ENCODE data around the gene PTPRD. TPM values are rescaled to one million over a fixed set of nuclear protein-coding genes. Genes with fewer than 3 reads are reported as not detected.

PTPRD gene
- total and polyA plus RNA-seq, 9 donors: 16.2 to 231 (median 85.8) TPM

DNA sequence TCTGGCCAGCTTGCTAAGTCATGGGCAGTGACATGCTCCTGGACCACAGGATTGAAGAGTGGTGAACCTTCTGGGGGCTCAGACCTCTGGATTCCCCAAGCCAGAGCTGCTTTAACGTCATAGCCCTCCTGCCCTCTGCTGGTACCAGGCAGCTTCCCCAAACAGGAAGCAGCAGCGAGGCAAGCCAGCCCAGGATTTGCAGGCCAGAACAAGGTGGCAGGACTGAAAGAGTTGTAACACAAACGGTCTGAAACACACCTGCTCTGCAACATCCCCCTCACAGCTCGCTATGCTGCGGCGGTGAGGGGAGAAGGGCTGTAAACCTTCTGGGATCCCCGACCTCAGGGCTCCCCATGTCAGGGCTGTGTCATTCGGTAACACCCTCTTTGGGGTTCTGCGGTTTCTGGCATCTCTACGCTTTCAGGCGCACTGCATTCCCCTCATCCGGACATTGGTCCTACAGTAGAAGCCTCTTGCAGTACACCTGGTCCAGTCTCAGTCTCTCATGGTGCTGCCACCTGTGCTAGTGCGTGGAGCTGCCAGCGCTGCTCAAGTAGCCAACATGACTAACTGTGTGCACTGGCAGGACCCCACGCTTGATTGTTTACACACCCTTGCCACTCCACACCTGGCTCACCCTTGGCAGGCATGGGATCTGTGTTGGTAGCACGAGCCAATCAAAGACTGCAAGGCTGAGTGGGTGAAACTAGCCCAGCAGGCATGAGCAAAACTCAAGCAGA, 893.3 kb downstream of the PTPRD start:
- TF ChIP-seq EP300 (IDR thresholded peaks at IDR 0.05) (no peak), POLR2A (IDR thresholded peaks at IDR 0.05) (no peak)
- TF ChIP-seq, protein P1, sequence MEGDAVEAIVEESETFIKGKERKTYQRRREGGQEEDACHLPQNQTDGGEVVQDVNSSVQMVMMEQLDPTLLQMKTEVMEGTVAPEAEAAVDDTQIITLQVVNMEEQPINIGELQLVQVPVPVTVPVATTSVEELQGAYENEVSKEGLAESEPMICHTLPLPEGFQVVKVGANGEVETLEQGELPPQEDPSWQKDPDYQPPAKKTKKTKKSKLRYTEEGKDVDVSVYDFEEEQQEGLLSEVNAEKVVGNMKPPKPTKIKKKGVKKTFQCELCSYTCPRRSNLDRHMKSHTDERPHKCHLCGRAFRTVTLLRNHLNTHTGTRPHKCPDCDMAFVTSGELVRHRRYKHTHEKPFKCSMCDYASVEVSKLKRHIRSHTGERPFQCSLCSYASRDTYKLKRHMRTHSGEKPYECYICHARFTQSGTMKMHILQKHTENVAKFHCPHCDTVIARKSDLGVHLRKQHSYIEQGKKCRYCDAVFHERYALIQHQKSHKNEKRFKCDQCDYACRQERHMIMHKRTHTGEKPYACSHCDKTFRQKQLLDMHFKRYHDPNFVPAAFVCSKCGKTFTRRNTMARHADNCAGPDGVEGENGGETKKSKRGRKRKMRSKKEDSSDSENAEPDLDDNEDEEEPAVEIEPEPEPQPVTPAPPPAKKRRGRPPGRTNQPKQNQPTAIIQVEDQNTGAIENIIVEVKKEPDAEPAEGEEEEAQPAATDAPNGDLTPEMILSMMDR (IDR thresholded peaks at IDR 0.05): no peak
- no peaks in the 10 kb centered on the region for H3K36me3 ChIP-seq
- no peaks in the 10 kb centered on the region for H3K9me3 ChIP-seq
- H3K4me3 ChIP-seq: no peak overlapping the region
- DNase-seq: no peak
- no peaks in the 10 kb centered on the region for H3K4me1 ChIP-seq (ENCODE audit: insufficient read depth)
- intact Hi-C loops (cut with DNase I): loop anchor here in 1 of 4 donors (10.0 kb wide), 1 partner anchor 55 kb away; no protein-coding TSS in a partner anchor
- no peak overlapping the region for H3K27ac ChIP-seq
- 85 to 94% (median 87%) methylated on average over 15 to 16 of the region's 16 CpGs for WGBS, 3 donors
- H3K27me3 ChIP-seq: no peaks in the 10 kb centered on the region

DNA sequence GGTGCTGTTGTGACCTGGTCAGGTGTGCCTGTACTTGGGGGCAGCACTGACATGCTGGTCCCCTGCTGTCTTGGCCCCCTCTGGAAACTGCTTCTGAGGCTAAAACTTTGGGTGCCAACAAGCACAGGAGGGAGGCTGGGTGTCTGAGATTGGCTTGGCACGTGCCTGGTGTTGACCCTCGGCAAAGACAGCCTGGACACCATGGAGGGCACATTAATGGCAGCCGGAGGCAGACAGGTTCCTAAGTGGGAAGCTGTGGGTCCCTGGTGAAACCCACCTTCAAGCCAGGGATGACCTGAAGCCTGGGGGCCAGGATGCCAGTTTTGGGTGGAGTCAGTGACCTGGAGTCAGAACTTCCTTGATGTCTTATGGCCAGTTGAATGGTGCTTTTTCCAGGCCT, 894.1 kb downstream of the PTPRD start:
- Histone ChIP-seq H3K27ac (no peak overlapping the region), H3K9me3 (no peaks in the 10 kb centered on the region), H3K4me3 (no peak overlapping the region), H3K4me1 (ENCODE audit: insufficient read depth) (no peaks in the 10 kb centered on the region), H3K27me3 (no peaks in the 10 kb centered on the region), H3K36me3 (no peaks in the 10 kb centered on the region)
- TF ChIP-seq, protein P1 (IDR thresholded peaks at IDR 0.05): no peak
- no peak for TF ChIP-seq EP300 (IDR thresholded peaks at IDR 0.05)
- TF ChIP-seq POLR2A (IDR thresholded peaks at IDR 0.05): no peak
- 63 to 89% (median 74%) methylated on average over 3 of the region's 3 CpGs for WGBS, 3 donors
- DNase-seq: no peak
- intact Hi-C loops (cut with DNase I): loop anchor here in 1 of 4 donors (10.0 kb wide), 1 partner anchor 56 kb away; no protein-coding TSS in a partner anchor

DNA sequence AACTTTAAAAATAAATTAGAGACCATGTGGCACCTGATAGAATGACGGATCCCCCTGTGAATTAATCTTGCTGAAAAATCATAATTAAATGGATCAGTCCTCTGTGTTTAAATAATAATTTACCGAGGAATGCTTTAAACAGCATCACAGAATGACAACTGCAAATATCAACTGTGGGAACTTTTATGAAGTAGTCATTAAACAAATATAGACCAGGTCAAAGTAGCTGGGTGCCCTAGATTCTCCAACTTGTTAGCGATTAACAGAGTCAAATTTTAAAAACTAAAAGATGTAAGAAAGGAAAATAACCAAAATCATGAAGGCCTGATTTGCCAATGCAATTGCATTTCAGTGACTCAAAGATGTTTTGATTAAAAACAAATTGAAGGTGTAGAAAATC, 933.4 kb downstream of the PTPRD start:
- no peaks in the 10 kb centered on the region for H3K27me3 ChIP-seq
- TF ChIP-seq, protein P1 (IDR thresholded peaks at IDR 0.05): no peak
- TF ChIP-seq EP300 (IDR thresholded peaks at IDR 0.05) (no peak), POLR2A (IDR thresholded peaks at IDR 0.05) (no peak)
- H3K4me1 ChIP-seq (ENCODE audit: insufficient read depth): no peaks in the 10 kb centered on the region
- 75 to 84% (median 79%) methylated on average over 3 of the region's 3 CpGs for WGBS, 3 donors
- H3K9me3 ChIP-seq: no peaks in the 10 kb centered on the region
- no peak overlapping the region for H3K27ac ChIP-seq
- intact Hi-C loops (cut with DNase I): no loop called here
- no peak for DNase-seq
- H3K36me3 ChIP-seq: no peaks in the 10 kb centered on the region
- no peak overlapping the region for H3K4me3 ChIP-seq

DNA sequence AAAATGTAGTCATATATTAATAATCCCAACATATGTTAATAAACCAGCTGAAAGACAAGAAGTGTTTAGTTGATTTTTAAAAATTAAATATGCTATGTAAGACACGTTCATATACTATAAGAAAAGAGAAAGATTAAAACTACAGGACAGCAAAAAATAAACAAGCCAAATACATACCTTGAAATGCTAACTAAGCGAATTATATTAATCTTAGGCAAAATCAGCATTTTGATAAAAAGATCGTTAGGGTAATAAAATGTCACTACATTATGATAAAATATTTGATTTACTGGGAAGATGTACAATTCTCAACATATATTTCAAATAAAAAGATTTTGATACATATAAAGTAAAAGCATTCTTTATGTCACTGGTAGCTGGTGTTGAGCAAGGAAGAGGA, 938.3 kb downstream of the PTPRD start:
- H3K27ac ChIP-seq: no peak overlapping the region
- no peak for TF ChIP-seq POLR2A (IDR thresholded peaks at IDR 0.05)
- TF ChIP-seq, protein P1 (IDR thresholded peaks at IDR 0.05): no peak
- TF ChIP-seq EP300 (IDR thresholded peaks at IDR 0.05): no peak
- no peaks in the 10 kb centered on the region for H3K36me3 ChIP-seq
- DNase-seq: no peak
- no peaks in the 10 kb centered on the region for H3K27me3 ChIP-seq
- intact Hi-C loops (cut with DNase I): loop anchor here in 1 of 4 donors (5.0 kb wide), 1 partner anchor 232 kb away; no protein-coding TSS in a partner anchor
- WGBS, 3 donors: 71 to 73% (median 73%) methylated on average over 3 of the region's 3 CpGs
- no peak overlapping the region for H3K4me3 ChIP-seq
- no peaks in the 10 kb centered on the region for H3K9me3 ChIP-seq
- no peaks in the 10 kb centered on the region for H3K4me1 ChIP-seq (ENCODE audit: insufficient read depth)

All from ovary (tissue), 9 donors.